Measurements from ENCODE around the gene CHAMP1.
A peak's percentile ranks its signal among the peaks of the same experiment; 100 is the strongest.

CHAMP1 gene, protein sequence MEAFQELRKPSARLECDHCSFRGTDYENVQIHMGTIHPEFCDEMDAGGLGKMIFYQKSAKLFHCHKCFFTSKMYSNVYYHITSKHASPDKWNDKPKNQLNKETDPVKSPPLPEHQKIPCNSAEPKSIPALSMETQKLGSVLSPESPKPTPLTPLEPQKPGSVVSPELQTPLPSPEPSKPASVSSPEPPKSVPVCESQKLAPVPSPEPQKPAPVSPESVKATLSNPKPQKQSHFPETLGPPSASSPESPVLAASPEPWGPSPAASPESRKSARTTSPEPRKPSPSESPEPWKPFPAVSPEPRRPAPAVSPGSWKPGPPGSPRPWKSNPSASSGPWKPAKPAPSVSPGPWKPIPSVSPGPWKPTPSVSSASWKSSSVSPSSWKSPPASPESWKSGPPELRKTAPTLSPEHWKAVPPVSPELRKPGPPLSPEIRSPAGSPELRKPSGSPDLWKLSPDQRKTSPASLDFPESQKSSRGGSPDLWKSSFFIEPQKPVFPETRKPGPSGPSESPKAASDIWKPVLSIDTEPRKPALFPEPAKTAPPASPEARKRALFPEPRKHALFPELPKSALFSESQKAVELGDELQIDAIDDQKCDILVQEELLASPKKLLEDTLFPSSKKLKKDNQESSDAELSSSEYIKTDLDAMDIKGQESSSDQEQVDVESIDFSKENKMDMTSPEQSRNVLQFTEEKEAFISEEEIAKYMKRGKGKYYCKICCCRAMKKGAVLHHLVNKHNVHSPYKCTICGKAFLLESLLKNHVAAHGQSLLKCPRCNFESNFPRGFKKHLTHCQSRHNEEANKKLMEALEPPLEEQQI

DNA sequence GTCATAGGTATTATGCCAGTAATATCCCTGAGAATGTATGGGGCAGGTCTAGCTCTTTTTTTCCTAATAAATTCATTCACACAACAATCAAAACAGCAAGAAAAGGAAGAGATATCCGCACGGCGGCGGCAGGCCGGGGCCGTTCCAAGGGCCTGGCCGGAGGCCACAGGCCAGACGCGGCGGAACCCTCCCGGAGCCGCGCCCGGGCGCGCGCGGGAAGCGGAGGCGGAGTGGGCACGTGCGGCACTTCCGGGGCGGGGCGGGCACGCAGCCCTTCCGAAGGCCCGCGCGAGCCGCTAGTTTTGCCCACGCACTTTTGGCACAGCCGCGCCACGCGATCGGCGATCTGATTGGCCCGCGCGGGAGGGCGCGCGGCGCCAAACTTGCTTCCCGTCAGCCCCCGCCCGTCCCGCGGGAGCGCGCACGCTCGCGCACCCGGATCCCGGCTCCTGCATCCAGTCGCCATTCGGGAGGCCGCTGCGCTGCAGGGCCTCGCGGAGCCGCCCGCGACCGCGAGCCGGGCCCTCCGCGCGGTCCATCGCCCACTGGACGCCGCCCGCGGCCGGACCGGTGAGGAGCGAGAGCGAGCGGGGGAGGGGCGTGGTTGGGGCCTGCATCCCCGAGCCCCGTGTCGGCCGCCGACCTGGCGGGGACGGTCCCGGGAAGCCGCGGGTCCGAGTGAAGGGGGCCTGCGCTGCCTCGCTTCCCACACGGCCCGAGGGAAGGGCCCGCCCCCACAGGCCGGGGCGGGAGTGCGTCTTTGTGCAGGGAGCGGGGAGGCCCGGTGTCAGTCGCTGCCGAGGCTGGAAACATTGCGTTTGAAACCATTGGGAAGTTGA, at the start of gene CHAMP1:
TSS of gene CHAMP1 (plus strand) at position 430 of the 839 bp plus-strand sequence. CDS start 9,340 bp downstream, outside the sequence.
- peaks cover 5% of the 10 kb centered on the region; the same call in 1 of the 2 replicates for H3F3A ChIP-seq (ENCODE audit: insufficient read depth, low read length)
- peaks cover 36% of the 10 kb centered on the region; the same call in 1 of the 2 replicates for H3K36me3 ChIP-seq (ENCODE audit: insufficient read depth, low read length)
- H3K9ac ChIP-seq (ENCODE audit: low read length), result peak within 1 kb of the TSS; percentile 93
- TF ChIP-seq, protein P1, sequence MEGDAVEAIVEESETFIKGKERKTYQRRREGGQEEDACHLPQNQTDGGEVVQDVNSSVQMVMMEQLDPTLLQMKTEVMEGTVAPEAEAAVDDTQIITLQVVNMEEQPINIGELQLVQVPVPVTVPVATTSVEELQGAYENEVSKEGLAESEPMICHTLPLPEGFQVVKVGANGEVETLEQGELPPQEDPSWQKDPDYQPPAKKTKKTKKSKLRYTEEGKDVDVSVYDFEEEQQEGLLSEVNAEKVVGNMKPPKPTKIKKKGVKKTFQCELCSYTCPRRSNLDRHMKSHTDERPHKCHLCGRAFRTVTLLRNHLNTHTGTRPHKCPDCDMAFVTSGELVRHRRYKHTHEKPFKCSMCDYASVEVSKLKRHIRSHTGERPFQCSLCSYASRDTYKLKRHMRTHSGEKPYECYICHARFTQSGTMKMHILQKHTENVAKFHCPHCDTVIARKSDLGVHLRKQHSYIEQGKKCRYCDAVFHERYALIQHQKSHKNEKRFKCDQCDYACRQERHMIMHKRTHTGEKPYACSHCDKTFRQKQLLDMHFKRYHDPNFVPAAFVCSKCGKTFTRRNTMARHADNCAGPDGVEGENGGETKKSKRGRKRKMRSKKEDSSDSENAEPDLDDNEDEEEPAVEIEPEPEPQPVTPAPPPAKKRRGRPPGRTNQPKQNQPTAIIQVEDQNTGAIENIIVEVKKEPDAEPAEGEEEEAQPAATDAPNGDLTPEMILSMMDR (IDR thresholded peaks at IDR 0.05; ENCODE audit: low read length), result no peak
- no peak for TF ChIP-seq EZH2 (IDR thresholded peaks at IDR 0.05; ENCODE audit: borderline replicate concordance, low read length)
- H3K27ac ChIP-seq (ENCODE audit: low read depth, low read length, poor library complexity, severe bottlenecking), result peak within 1 kb of the TSS; percentile 93
- no peak within 1 kb of the TSS for H2AFZ ChIP-seq (ENCODE audit: low read length)
- no peaks in the 10 kb centered on the region for H3K9me2 ChIP-seq (ENCODE audit: low read depth, low read length)
- peak within 1 kb of the TSS; percentile 75 for H3K4me3 ChIP-seq (ENCODE audit: low read depth, low read length, poor library complexity, severe bottlenecking)
- H3K4me1 ChIP-seq (ENCODE audit: insufficient read depth, low read length, severe bottlenecking), result peaks cover 92% of the 10 kb centered on the region
- no peaks in the 10 kb centered on the region for H3K9me3 ChIP-seq (ENCODE audit: low read length)
- H3K4me2 ChIP-seq (ENCODE audit: low read length), result peak within 1 kb of the TSS; percentile 89
- H3K27me3 ChIP-seq (ENCODE audit: insufficient read depth, low read length), result no peaks in the 10 kb centered on the region
- 0 out of 2 replicates have a peak, but pooled peaks cover 2% of the 10 kb centered on the region for H4K20me1 ChIP-seq (ENCODE audit: insufficient read depth, low read length)
- peaks cover 54% of the 10 kb centered on the region for H3K79me2 ChIP-seq (ENCODE audit: insufficient read depth, low read length)

DNA sequence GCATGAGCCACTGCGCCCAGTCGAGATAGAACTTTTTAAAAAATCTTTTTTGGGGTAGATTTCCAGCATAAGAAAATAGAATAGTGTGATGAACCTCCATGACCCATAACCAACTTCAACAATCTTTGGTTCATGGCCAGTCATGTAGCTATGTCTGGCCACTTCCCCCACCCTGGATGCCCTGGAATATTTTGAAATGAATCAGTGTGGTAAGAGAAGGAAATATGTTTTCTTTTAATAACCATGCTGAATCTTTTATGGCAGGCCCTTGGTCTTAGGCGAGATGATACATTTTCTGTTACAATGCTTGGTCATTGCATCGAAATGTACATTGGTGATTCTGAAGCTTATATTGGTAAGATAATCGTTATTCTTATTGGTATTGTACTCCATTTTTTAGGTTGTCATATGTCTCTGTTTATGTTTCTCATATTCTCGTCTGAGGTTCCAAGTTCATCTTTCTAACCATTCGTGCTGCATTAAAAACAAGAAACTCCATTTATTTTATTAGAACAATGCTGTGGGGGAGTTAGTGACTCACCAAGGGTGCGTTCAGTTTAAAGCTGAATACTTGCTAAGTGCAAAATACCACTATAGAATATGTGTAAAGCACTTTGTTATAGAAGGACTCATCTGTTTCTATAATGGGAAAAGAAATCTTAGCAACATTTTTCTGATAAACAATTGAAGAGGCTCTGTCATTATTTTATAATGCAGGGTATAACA, 49.3 kb upstream of the CHAMP1 start:
- Histone ChIP-seq H3K4me2 (ENCODE audit: low read length) (no peak overlapping the region), H3K9me2 (ENCODE audit: low read depth, low read length) (no peaks in the 10 kb centered on the region), H3F3A (ENCODE audit: insufficient read depth, low read length) (no peaks in the 10 kb centered on the region), H3K36me3 (ENCODE audit: insufficient read depth, low read length) (peaks cover 100% of the 10 kb centered on the region), H3K9me3 (ENCODE audit: low read length) (no peaks in the 10 kb centered on the region), H3K4me1 (ENCODE audit: insufficient read depth, low read length, severe bottlenecking) (no peaks in the 10 kb centered on the region), H3K79me2 (ENCODE audit: insufficient read depth, low read length) (no peaks in the 10 kb centered on the region), H4K20me1 (ENCODE audit: insufficient read depth, low read length) (no peaks in the 10 kb centered on the region), H3K9ac (ENCODE audit: low read length) (no peak overlapping the region), H2AFZ (ENCODE audit: low read length) (no peak overlapping the region), H3K4me3 (ENCODE audit: low read depth, low read length, poor library complexity, severe bottlenecking) (no peak overlapping the region), H3K27me3 (ENCODE audit: insufficient read depth, low read length) (no peaks in the 10 kb centered on the region), H3K27ac (ENCODE audit: low read depth, low read length, poor library complexity, severe bottlenecking) (no peak overlapping the region)
- TF ChIP-seq, protein P1 (IDR thresholded peaks at IDR 0.05; ENCODE audit: low read length), result no peak
- TF ChIP-seq EZH2 (IDR thresholded peaks at IDR 0.05; ENCODE audit: borderline replicate concordance, low read length), result no peak

DNA sequence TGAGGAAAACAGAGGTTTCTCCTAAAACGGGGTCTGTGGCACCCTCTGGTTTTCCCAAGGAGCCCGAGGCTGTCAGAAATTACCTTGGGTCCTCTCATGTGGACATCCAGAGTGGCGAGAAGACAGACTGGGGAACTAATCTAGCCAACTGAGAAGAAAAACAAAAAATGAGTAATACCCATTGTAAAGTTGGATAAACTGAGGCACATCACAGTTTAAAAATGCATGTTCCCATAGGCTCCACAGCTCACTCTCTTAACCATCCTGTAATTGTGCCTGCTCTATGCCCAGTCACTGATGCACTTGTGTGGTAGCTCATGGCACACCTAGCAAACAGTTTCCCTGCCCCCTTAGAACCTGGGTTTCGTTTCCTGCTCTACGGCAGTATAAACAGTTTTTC, 48.1 kb upstream of the CHAMP1 start:
- Histone ChIP-seq H3F3A (ENCODE audit: insufficient read depth, low read length) (no peaks in the 10 kb centered on the region), H3K9ac (ENCODE audit: low read length) (no peak overlapping the region), H3K27ac (ENCODE audit: low read depth, low read length, poor library complexity, severe bottlenecking) (no peak overlapping the region), H3K4me1 (ENCODE audit: insufficient read depth, low read length, severe bottlenecking) (no peaks in the 10 kb centered on the region), H2AFZ (ENCODE audit: low read length) (no peak overlapping the region), H4K20me1 (ENCODE audit: insufficient read depth, low read length) (no peaks in the 10 kb centered on the region), H3K79me2 (ENCODE audit: insufficient read depth, low read length) (no peaks in the 10 kb centered on the region), H3K36me3 (ENCODE audit: insufficient read depth, low read length) (peaks cover 95% of the 10 kb centered on the region), H3K4me3 (ENCODE audit: low read depth, low read length, poor library complexity, severe bottlenecking) (no peak overlapping the region), H3K4me2 (ENCODE audit: low read length) (no peak overlapping the region), H3K9me2 (ENCODE audit: low read depth, low read length) (no peaks in the 10 kb centered on the region), H3K9me3 (ENCODE audit: low read length) (no peaks in the 10 kb centered on the region), H3K27me3 (ENCODE audit: insufficient read depth, low read length) (no peaks in the 10 kb centered on the region)
- TF ChIP-seq, protein P1 (IDR thresholded peaks at IDR 0.05; ENCODE audit: low read length), result no peak
- TF ChIP-seq EZH2 (IDR thresholded peaks at IDR 0.05; ENCODE audit: borderline replicate concordance, low read length), result no peak
